ENCODE measurements around the gene TET1.
A peak's percentile ranks its signal among the peaks of the same experiment; 100 is the strongest.
"Not testable (repeated sequence)": the region's sequence is repeated elsewhere in the genome, so short reads cannot be mapped to it uniquely, and the experiment has no call there.

The TET1 gene

DNA sequence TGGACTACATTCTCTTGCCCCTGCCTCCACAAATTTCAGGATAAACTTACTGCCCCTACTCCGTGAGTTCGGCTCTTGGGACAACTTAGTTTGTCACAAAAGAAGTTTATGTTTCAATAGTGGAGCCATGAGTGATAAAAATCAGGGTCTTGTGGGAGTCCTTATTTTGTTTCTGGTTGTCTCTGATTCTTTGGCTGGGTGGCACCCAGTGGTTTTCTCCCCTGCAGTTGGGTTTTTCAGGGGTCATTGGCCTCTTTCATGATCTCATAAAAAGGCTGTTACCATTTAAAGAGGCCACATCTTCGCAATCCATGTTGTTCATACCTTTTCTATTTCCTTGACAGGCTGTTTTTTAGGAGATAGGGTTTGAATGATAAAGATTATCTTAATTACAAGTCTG lies 5.5 kb downstream of the TET1 start:
- DNase-seq = no peak

DNA sequence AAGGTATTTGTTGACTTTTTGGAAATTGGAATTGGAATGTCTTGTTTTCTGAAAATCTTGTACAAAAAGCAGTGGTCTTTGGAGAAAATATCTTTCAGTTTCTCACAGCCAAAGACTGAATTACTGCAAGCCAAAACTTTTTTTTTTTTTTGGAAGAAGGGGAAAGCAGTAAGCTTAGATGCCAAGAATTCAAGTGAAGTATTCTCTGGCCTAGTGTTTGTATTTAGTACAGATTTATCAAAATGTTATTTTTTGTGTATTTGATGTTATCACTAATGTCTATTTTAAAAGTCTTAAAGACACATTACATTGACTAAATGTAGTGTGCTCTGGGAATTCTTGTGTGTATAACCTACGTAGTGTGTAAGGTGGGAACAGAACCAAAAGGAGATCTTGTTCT lies 6.2 kb downstream of the TET1 start:
- DNase-seq = no peak

DNA sequence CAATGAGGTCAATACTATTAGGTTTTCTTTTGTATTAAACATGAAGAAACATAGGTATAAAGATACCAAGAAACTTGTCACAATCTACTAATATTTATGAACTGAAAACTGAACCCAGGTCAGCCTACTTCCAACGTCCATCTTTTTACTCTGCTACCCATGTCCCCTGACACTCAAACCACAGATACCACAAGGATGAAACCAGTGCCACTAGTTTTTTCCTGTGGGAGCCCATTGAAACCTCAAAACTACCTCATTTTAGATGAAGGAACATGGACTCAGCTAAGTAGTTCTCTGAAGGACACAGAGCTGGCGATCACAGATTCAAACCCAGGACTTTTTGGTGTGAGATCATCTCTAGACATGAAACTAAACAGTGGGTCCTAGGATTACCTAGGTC lies 6.8 kb downstream of the TET1 start:
- no peak for DNase-seq

DNA sequence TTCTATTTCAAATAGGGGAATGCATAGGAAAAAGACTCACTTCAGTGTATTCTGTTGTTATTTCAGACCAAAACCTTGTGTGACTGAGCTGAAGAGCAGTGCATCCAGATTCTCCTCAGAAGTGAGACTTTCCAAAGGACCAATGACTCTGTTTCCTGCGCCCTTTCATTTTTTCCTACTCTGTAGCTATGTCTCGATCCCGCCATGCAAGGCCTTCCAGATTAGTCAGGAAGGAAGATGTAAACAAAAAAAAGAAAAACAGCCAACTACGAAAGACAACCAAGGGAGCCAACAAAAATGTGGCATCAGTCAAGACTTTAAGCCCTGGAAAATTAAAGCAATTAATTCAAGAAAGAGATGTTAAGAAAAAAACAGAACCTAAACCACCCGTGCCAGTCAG lies 12.0 kb downstream of the TET1 start:
- no peak for DNase-seq

DNA sequence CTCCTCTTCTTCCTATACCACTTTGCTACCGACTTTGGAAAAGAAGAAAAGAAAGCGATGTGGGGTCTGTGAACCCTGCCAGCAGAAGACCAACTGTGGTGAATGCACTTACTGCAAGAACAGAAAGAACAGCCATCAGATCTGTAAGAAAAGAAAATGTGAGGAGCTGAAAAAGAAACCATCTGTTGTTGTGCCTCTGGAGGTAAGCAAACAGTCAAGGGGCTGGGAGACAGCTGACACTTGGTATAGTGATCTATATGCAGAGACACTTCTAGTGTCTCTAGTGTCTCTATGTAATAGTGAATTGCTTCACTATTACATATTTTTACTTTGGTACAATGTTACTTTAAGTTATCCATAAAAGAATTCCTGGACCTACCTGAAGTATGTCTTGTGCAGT lies 13.9 kb downstream of the TET1 start:
- no peak for DNase-seq

DNA sequence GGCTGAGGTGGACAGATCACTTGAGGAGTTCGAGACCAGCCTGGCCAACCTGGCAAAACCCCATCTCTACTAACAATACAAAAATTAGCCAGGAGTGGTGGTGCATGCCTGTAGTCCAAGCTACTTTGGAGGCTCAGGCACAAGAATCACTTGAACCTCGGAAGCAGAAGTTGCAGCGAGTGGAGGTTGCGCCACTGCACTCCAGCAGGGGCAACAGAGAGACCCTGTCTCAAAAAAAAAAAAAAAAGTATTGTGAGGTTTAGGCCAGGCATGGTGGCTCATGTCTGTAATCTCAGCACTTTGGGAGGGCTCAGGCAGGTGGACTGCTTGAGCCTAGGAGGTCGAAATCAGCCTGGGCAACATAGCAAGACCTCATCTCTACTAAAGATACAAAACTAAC lies 16.0 kb downstream of the TET1 start:
- DNase-seq = no peak

DNA sequence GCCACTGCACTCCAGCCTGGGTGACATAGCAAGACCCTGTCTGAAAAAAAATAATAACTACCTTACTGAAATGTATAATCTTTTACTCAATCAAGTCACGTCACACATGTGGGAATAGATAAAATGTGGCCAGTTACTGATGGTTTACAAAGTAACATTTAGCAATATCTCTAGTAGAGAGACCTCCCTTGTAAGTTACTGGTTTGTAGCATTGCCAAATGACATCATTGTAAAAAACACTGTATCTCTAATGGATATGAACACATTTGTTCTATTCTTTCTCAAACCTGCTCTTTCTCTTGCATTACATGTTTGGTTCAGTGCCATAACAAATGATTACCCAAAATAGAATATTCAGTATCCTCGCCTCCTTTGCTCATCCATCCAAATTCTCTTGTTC lies 18.8 kb downstream of the TET1 start:
- DNase-seq = no peak

DNA sequence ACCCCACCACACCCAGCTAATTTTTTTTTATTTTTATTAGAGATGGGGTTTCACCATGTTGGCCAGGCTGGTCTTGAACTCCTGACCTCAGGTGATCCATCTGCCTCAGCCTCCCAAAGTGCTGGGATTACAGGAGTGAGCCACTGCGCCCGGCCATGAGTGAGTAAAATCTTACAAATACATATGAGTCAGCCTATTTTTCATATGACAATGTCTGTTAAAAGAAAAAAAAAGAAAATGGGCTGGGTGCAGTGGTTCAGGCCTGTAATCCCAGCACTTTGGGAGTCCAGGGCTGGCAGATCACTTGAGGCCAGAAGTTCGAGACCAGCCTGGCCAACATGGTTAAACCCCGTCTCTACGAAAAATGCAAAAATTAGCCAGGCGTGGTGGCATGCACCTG lies 24.1 kb downstream of the TET1 start:
- DNase-seq = not testable (repeated sequence)

DNA sequence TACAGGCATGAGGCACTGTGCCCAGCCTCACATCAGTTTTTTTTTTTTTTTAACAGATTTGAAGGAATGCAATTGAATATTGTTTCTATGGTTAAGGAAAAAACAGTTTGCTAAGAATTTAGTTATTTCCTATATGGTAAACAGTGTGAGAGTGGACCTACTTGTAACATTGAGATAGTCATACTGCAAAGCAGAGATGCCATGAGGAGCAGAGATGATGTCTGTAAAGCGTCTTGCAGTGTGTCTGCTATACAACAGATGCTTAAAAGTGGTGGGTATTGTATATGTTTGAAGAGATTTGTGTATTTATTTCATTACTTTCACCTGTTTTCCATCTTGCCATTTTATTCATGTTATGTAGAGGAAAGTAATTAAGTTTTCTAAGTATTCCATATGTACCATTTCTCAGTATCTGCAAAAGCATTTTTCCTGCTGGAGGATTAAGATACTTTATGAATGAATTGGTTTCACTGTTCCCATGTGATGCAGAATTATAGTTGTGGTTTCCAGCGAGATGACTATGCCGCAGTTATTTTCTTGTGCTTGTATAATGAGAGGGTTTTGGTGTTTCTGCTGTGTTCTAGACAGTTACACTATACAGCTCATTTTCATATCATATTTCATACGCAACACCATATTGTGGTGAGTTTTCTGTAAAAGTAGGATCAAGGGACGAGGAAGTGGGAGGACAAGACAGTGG lies 26.6 kb downstream of the TET1 start:
- no peak for DNase-seq

DNA sequence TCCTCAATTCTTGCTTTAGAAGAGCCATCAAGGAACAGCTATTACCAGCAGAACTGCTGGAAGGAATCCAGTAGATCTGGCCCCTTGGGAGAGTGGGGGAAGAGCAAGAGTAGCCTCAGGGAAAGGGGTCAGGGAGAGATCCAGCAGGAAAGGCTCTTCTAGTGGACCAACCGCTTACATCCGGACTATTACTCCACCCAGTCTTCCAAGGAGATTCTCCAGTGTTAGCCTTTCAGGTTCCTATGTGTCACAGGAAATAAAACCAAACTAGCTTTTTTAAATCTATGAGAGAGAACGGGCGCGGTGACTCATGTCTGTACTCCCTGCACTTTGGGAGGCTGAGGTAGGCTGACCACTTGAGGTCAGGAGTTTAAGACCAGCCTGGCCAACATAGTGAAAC lies 34.3 kb downstream of the TET1 start:
- DNase-seq = no peak

DNA sequence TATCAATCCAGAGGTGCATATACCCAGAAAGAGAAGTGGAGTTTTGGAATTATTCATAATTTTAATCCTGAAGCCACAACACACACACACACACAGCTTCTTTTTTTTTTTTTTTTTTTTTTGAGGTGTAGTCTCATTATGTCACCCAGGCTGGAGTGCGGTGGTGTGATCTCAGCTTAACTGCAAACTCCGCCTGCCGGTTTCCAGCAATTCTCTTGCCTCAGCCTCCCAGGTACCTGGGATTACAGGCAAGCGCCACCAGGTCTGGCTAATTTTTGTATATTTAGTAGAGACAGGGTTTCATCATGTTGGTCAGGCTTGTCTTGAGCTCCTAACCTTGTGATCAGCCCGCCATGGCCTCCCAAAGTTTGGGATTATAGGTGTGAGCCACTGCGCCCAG lies 35.4 kb downstream of the TET1 start:
- no peak for DNase-seq

DNA sequence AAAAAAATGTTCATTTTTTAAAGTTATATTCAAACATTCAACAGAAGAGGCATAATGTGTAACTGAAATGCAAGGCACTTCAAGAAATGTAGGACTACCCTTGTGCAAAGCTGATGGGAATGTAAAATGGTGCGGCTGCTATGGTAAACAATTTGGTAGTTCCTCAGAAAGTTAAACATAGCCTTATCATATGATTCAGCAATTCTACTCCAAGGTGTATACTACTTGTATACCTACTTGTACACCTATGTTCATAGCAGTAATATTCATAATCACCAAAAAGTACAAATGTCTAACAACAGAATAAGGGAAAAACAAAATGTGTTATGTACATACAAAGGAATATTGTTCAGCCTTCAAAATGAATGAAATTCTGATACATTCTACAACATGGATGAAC lies 37.3 kb downstream of the TET1 start:
- no peak for DNase-seq

DNA sequence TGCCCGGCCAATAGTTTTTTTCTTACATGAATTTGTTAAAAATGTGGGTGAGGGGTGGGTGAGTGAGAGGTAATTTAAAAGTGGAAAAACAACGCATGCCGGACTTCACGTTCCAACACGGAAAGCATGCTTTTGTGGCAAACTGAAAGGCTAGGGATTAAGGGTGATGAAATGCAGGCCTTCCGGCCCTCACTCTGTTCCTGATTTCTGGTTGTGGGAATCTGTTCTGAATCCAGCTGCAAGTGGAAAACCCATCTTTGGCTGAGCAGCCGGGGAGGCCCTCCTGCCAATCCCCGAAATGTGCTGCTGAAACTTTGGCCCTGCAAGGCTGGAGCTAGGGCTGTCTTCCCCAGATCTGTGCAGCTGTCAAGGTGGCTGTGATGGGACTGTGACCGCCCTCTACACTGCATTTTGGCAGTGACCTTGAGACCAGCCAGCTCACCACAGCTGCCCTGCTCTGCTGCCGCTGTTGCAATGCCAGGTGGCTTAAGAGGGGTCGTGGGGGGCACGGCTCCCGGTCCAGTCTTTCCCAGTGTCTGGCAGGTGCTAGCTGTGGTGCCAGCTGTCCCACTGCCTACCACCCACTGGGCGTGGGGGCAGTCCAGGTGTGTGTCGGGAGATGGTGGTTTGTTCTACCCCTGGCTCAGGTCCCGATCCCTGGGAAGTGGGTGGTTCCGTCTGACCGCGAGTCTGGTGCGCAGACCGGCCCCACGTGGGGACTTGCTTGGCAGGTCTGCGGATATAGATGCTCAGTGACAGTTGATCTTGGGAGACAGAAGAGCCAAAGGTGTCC lies 39.0 kb downstream of the TET1 start:
- DNase-seq = no peak

DNA sequence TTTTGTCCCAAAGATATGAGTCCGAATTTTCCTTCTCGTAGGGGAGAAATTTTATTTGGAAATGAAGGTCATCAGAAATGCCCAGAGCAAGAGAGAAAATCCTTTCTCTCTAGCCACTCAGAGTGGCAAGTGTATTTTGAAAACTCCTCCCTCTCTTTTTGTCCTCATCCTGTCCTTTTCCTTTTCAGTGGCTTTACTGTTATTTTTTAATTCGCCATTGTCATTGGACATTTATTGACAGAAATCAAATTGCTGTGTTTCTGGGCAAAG lies 39.6 kb downstream of the TET1 start:
- no peak for DNase-seq

DNA sequence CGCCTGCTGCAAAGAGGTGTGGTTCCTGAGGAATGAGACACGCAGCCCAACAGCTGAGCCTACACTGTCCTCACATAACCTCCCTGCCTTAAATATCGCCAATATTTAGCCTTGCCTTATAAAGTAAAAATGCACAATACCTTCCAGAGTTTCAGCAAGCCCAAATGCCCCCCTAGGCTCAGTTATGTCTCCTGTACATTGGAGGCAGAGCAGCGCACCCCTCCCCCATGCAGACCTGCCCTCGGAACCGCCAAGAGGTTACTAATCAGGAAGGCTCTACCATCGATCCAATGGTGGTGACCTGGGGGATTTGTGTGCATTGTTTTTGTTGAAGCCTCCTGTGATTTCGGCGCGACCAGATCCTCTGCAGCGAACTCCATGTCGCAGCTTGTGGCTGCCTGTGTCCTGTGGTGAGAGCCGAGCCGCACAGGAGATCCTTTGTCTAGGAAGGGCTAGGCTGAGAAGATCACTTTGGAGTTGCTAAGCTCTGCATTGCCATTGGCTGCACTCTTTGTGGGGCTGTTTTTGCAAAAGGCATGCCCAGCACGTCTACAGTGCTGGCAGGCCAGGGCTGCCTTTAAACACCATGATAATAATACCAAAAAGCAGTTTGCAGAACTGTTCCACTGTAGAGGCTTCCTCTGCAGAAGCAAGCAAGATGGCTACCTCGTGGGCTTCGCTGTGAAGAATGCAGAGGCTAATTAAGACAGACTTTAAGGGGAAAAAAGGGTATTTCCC lies 40.1 kb downstream of the TET1 start:
- DNase-seq = peak; percentile 28

DNA sequence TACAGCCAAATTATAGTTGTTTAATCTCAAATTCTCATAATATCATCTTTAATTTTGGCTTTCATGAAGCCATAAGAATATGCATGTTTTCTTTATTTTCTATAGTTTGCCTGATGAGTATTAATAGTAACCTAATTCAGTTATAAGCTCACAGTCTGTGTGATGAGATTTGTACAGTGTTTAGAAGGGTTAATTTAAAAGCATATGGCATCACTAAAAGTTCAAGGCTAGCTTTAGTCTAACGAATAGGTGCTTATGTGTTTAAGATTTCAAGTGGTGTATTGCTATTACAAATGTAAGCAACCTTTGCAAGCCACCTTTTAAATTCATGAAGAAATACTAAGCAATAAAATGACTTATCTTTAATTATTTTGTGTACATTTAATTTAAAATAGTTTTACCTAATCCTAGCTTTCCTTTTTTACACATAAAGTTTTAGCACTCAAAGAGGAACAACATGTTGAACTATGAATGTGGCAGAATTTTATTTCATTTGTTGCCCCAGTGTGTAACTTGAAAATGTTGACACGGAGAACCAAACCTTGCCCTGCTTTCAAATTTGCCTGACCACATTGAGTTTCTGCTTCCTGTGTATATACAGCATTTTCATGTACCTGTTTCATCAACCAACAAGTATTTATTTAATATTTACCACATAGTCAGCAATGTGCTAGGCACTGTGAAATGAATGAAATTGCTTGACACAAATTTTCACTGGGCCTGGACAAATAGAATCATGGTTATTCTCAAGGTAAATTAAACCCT lies 41.5 kb downstream of the TET1 start:
- no peak for DNase-seq

DNA sequence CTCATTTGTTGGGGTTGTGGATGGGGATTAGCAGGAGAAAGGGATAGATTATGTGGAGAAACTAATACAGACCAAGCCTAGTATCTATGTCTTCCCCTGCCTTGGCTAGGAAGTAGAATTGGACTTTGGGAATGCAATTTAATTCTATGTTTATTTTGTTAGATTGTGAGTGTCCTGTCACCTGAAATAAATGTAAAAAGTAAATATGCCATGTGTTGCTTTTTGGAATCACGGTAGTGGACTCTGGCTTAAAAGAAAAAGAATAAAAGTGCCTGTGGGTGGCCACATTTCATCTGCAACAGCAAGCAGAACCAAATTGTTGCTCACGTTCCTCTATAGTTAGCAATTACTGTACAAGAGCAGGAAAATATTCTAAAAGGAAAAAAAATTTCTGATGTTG lies 42.3 kb downstream of the TET1 start:
- DNase-seq = no peak

DNA sequence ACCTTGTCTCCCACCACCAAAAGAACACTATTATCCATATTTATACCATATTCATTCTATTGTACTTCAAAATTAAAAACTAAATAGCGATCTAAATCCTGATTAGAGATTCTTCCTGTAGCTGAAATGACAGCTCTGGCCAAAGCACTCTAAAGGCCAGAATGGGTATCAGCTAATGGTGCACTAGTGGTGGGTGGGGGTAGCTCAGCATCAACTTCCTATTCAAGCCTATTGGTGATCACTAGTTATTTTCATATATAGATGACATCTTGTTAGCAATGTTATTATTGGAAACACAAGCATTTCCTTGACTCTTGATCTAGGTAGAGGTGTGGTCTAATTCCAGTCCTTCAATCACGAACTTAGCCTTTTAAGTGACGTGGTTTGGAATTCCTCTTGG lies 43.6 kb downstream of the TET1 start:
- no peak for DNase-seq

DNA sequence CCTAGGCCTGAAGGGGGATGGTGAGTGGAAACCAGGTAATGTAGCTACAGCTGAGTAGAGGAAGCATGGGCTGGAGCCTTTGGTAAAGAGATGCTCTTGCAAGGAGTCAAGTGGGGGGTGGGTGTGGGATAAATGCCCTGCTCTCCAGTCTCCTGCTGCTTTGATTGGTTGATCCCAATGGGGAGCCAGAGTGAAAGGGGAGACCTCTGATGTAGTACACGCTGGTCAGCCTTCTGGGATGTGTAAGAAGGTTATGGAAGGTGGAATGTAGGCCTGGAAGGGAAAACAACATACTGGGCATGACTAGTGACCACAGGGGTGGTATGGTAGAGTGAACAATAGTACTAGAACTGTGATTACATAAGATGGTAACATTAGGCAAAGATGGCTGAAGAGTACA lies 44.3 kb downstream of the TET1 start:
- DNase-seq = no peak

DNA sequence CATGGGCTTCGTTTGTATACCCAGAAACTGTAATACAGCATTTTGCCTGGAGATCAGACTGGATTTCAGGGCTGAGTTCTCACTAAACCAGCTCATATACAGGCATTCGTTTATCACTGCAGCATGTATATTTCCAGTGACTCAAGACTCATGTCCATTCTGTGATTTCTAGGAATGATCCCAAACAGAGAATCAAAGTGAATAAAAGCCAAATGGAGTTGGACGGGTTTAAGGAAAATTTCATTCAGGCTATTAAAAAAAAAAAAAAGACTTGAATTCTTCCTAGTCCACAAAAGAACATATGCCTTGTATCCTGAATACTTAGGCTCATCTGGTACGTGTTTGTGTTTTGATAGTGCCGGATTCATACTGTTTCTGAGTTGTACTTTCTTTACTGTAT lies 46.8 kb downstream of the TET1 start:
- DNase-seq = no peak

DNA sequence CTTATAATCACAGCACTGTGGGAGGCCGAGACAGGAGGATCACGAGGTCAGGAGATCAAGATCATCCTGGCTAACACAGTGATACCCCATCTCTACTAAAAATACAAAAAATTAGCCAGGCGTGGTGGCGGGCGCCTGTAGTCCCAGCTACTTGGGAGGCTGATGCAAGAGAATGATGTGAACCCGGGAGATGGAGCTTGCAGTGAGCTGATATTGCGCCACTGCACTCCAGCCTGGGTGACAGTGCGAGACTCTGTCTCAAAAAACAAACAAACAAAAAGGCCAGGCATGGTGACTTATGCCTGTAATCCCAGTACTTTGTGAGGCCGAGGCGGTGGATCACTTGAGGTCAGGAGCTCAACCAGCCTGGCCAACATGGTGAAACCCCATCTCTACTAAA lies 49.9 kb downstream of the TET1 start:
- not testable (repeated sequence) for DNase-seq

DNA sequence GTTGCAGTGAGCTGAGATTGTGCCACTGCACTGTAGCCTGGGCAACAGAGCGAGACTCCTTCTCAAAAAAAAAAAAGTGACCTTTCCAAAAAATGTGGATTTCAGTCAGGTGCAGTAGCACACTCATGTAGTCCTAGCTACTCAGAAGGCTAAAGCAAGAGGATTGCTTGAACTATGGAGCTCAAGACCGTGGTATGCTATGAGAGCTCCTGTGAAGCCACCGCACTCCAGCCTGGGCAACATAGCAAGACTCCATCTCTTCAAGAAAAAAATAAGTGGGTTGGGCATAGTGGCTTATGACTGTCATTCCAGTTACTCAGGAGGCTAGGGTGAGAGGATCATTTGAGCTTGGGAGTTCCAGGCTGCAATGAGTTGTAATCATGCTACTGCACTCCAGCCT lies 51.1 kb downstream of the TET1 start:
- DNase-seq = no peak

DNA sequence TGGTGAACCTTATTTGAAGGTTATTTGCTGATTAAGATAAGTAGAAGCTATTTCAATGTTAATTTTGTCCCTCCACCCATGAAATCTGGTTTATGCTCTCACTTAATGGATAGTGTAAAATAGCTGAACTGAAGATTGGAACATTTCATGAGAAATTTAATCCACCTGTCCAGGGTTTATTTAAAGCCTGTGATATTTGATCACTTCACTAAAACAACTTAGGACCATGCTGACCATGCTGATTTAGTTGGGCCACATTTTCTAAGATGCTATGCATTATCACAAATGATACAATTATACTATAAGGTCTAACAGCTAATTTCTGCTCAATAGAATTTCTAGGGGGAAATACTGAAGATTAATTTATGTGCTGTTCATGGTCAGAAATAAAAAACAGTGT lies 53.8 kb downstream of the TET1 start:
- DNase-seq = not testable (repeated sequence)

DNA sequence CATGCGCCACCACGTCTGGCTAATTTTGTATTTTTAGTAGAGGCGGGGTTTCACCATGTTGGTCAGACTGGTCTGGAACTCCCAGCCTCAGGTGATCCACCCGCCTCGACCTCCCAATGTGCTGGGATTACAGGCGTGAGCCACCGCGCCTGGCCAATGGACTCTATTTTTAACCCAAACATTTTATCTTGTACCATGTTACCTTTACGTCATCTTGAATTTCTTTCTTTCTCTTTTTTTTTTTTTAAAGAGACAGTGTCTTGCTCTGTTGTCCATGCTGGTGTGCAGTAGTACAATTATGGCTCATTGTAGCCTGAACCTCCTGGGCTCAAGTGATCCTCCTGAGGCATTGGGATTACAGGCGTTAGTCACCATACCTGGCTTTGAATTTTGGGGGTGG lies 57.6 kb downstream of the TET1 start:
- not testable (repeated sequence) for DNase-seq
